Panc1 (cell line): ENCODE measurements around the gene OMP. TPM values are rescaled to one million over a fixed set of nuclear protein-coding genes. Genes with fewer than 3 reads are reported as not detected.

ENCODE experiments used
- ATAC-seq: fragments of 200-7000 bp; cut with Tn5 transposase; 2 replicates; pipeline ENCODE4 v1.9.1; 2020; ENCODE audit warnings: mild to moderate bottlenecking, moderate library complexity
- BruUV-seq: library from RNA; stranded (reverse); fragments of 400-500 nt; replicated peaks from 2 replicates; lab custom pipeline; 2021; lab: Mats Ljungman, UMichigan
- CTCF ChIA-PET: fragments of 300-600 bp; sonication (Branson Sonifier 250); formaldehyde crosslinking; loops from one replicate; lab custom pipeline; 2022; ENCODE audit warnings: antibody characterized with exemption; lab: Charles Lee
- POLR2A ChIA-PET: fragments of 300-600 bp; sonication (Branson Sonifier 250); formaldehyde crosslinking; loops from one replicate; lab custom pipeline; 2022; ENCODE audit warnings: antibody characterized with exemption; lab: Charles Lee
- DNase-seq: peaks from one replicate; pipeline ENCODE4 v3.0.0-alpha.2; 2010; ENCODE audit warnings: low read depth, low spot score
- H3K27ac ChIP-seq: 2 replicates; pipeline ENCODE4 v1.5.1; 2011; ENCODE audit warnings: mild to moderate bottlenecking, low read length, inconsistent platforms
- H3K27me3 ChIP-seq: fragments of 200-500 bp; sonication (Bioruptor generic); 2 replicates; pipeline ENCODE4 v1.6.0; 2014; ENCODE audit warnings: low read length, inconsistent platforms; ENCODE audit not compliant: control insufficient read depth, insufficient read depth
- H3K36me3 ChIP-seq: fragments of 200-500 bp; sonication (Bioruptor generic); 2 replicates; pipeline ENCODE4 v1.5.1; 2014; ENCODE audit warnings: inconsistent platforms, mild to moderate bottlenecking, low read length, moderate library complexity; ENCODE audit not compliant: control insufficient read depth, insufficient read depth
- H3K4me1 ChIP-seq: 2 replicates; pipeline ENCODE4 v1.5.1; 2011; ENCODE audit warnings: inconsistent platforms, mild to moderate bottlenecking, low read length, moderate library complexity; ENCODE audit not compliant: control insufficient read depth, insufficient read depth
- H3K4me3 ChIP-seq, 2 experiments: 2 replicates each; pipeline ENCODE4 v1.5.1; 2011 to 2012; ENCODE audit warnings: low read depth in 2 of 2, low read length in 2 of 2, mild to moderate bottlenecking in 2 of 2, inconsistent platforms in 1 of 2, moderate library complexity in 1 of 2
- H3K9me3 ChIP-seq: fragments of 200-500 bp; sonication (Bioruptor generic); 2 replicates; pipeline ENCODE4 v1.5.1; 2014; ENCODE audit warnings: low read depth, mild to moderate bottlenecking, inconsistent platforms, low read length, moderate library complexity; ENCODE audit not compliant: control insufficient read depth, insufficient read depth
- CTCF ChIP-seq: fragments of 450-650 bp; IDR thresholded peaks from 2 replicates; pipeline ENCODE4 v1.5.1; 2017; ENCODE audit warnings: mild to moderate bottlenecking
- POLR2AphosphoS5 ChIP-seq: IDR thresholded peaks from 2 replicates; pipeline ENCODE4 v1.6.1; 2012; ENCODE audit warnings: mild to moderate bottlenecking, low read depth, low read length, moderate library complexity
- REST ChIP-seq, 2 experiments: IDR thresholded peaks; 2 replicates each; pipeline ENCODE4 v1.6.1; 2011 to 2012; ENCODE audit warnings: low read depth in 2 of 2, control low read depth in 1 of 2, low read length in 1 of 2, mild to moderate bottlenecking in 1 of 2, moderate library complexity in 1 of 2; ENCODE audit not compliant: insufficient read depth in 1 of 2
- SIN3A ChIP-seq: IDR thresholded peaks from 2 replicates; pipeline ENCODE4 v1.6.1; 2012; ENCODE audit warnings: low read depth, mild to moderate bottlenecking, low read length, moderate library complexity, borderline replicate concordance; ENCODE audit not compliant: insufficient read depth
- TCF7L2 ChIP-seq: IDR thresholded peaks from 2 replicates; pipeline ENCODE4 v1.6.1; 2011; ENCODE audit warnings: mild to moderate bottlenecking, low read depth, low read length, inconsistent platforms
- in situ Hi-C: cut with HindIII; loops from 2 replicates; pipeline ENCODE4 v1.10.0; 2016; ENCODE audit warnings: low sequenced_read_pairs, low pct_unique_long_range_greater_than_20kb
- intact Hi-C: fragments of 100-400 bp; cut with micrococcal nuclease; formaldehyde crosslinking; loops from one replicate; pipeline ENCODE4 v1.10.0; 2022; ENCODE audit not compliant: unreplicated experiment
- total RNA-seq: library from RNA; stranded (reverse); gene quantifications from one replicate; pipeline ENCODE4 v1.2.1, GENCODE V29; 2021; ENCODE audit not compliant: unreplicated experiment

Gene OMP
- total RNA-seq, 1 experiment from 2014 or later: 1.5 TPM

GRCh38 chr11:77057938-77058474, 44.6 kb upstream of the OMP start:
- Histone ChIP-seq H3K27me3 (no peaks in the 10 kb centered on the region), H3K36me3 (no peaks in the 10 kb centered on the region), H3K27ac (no peak overlapping the region), H3K4me3 (no peak overlapping the region), H3K9me3 (peaks cover 7% of the 10 kb centered on the region; the same call in 1 of the 2 replicates), H3K4me1 (no peaks in the 10 kb centered on the region)
- CTCF ChIA-PET: no interaction called here
- ATAC-seq: no peak
- intact Hi-C loops (no loop called here), in situ Hi-C loops (no loop called here)
- TF ChIP-seq CTCF (no peak), TCF7L2 (no peak), SIN3A (no peak), POLR2AphosphoS5 (no peak), REST (IDR thresholded peaks at IDR 0.05; ENCODE audit: insufficient read depth in 1 of 2, low read depth in 2 of 2, low read length in 1 of 2) (no peak)
- POLR2A ChIA-PET: no interaction called here
- DNase-seq: no peak
- no TSS peak for BruUV-seq

GRCh38 chr11:77058900-77059299, 43.7 kb upstream of the OMP start:
- H3K4me1 ChIP-seq: no peaks in the 10 kb centered on the region
- H3K27ac ChIP-seq: no peak overlapping the region
- no TSS peak for BruUV-seq
- H3K4me3 ChIP-seq: no peak overlapping the region
- DNase-seq (no peak), ATAC-seq (no peak)
- peaks cover 7% of the 10 kb centered on the region; the same call in 1 of the 2 replicates for H3K9me3 ChIP-seq
- POLR2A ChIA-PET: no interaction called here
- TF ChIP-seq CTCF: no peak
- TF ChIP-seq TCF7L2: no peak
- TF ChIP-seq SIN3A: no peak
- no peak for TF ChIP-seq REST (IDR thresholded peaks at IDR 0.05; ENCODE audit: insufficient read depth in 1 of 2, low read depth in 2 of 2, low read length in 1 of 2)
- no peak for TF ChIP-seq POLR2AphosphoS5
- in situ Hi-C loops: no loop called here
- H3K36me3 ChIP-seq: no peaks in the 10 kb centered on the region
- intact Hi-C loops: no loop called here
- no peaks in the 10 kb centered on the region for H3K27me3 ChIP-seq
- CTCF ChIA-PET: no interaction called here
